Stimulated activated CD8-positive, alpha-beta memory T cell treated with anti-CD3 and anti-CD28 coated beads, Interleukin-12 subunit alpha, Interleukin-12 subunit beta, amount 100 ng/mL, for 24 hours (primary cell): ENCODE data around the gene ACTN2.

Experiments used
- DNase-seq: peaks from one replicate; pipeline ENCODE4 v3.0.0-alpha.2; 2020; ENCODE audit errors: extremely low read depth

Gene ACTN2

GRCh38 chr1:236742421-236743160, 56.3 kb downstream of the ACTN2 start:
- DNase-seq, result no peak

DNA sequence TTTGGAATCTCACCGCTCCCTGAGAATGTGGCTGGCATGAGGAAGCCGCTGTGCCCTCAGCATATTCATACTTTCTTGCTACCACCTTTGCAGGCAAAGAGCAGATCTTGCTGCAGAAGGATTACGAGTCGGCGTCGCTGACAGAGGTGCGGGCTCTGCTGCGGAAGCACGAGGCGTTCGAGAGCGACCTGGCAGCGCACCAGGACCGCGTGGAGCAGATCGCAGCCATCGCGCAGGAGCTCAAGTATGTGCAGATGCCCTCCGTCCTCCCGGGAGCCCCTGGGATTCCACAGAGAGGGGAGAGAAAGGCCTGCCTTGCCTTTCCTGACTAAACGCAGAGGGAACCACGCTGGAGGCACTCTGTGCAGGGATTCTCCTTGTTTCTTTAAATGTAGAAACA, 58.2 kb downstream of the ACTN2 start:
- DNase-seq, result no peak

DNA sequence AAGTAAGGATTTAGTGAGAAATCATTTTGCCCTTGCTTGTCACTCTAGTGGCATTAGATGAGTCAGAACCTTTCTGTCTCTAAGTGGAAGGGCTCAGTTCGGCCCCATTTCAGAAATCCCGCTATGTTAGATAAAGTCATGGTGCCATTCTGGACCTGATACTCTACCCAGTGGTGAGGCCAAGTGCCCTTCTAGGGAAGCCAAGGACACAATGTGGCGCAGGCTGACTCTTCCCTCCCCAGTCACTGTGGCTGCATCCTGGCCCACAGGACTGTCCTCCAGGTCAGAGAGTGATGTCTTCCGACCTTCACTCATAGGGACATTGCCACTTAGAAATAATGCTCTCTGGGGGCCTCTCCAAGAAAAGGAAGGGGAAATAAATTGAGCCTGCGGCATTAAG, 60.5 kb downstream of the ACTN2 start:
- DNase-seq, result no peak

DNA sequence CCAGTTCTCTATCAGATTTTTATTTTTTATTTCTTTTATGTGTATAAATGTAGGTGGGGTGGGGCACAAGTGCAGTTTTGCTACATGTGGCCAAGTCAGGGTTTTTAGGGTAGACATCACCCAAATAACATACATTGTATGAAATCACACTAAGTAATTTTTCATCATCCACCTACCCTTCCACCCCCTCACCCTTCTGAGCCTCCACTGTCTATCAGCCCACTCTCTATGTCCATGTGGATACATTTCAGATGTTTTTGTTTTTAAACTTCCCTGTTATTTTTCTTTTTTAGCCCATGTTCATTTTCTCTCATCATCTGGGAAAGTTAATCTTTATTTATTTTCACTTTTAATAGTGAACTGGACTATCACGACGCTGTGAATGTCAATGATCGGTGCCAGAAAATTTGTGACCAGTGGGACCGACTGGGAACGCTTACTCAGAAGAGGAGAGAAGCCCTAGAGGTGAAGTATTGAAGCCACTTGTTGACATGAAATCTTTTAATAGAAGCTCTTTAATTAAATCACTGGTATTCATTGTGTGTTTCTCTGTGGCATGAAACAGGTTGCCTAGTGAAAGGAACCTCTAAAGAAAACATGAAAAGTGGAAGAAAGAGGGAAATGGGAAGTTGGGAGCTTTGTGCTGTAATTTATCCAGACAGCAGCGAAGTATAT, 61.1 kb downstream of the ACTN2 start:
- DNase-seq, result no peak

GRCh38 chr1:236748268-236748870, 62.1 kb downstream of the ACTN2 start:
- DNase-seq, result no peak

DNA sequence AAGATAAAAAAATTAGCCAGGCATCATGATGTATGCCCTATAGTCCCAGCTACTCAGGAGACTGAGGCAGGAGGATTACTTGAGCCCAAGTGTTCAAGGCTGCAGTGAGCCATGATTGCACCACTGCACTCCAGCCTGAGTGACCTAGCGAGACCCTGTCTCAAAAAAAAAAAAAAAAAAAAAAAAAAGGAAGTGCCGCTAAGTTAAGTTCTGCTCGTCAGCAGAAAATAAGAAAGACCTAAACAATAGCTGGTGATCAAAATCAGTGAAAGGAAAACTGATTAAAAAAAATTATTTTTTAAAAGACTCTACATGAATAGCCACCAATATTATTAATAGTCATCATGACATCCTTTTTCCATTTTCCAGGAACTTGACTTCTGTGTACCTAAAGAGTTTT, 64.6 kb downstream of the ACTN2 start:
- DNase-seq, result no peak

DNA sequence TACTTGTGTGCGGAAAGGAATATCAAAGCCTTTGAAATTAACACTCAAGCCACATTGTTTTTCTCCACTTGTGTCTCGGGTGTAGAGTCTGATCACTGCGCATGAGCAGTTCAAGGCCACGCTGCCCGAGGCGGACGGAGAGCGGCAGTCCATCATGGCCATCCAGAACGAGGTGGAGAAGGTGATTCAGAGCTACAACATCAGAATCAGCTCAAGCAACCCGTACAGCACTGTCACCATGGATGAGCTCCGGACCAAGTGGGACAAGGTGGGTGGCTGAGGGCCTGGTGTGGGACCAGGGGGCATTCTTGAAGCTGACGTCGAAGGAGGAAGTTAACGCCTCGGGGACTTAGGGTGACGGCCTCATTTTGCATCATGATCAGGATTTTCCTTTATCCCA, 65.1 kb downstream of the ACTN2 start:
- no peak for DNase-seq

- DNase-seq, result no peak
Observed at GRCh38 chr1:236751935-236752334, 65.6 kb downstream of the ACTN2 start.

DNA sequence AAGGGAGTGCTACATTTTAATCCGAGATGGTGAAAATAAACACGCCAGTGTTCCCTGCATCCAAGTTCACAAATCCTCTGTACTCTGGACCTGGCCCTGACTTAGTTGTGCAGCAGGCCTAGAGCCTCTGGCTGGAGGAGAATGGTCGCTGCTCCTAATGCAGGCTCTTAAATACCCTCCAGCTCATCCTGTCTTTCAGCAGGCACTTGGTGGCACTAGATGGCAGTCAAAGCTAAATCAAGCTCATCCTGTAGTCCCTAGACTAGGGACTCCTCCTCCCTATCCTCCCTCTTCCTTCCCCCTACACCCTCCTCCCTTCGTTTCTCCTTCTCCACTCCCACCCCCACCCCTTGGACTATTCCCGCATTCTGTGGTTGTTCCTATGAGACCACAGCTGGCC, 67.2 kb downstream of the ACTN2 start:
- no peak for DNase-seq

- DNase-seq, result no peak
Observed at GRCh38 chr1:236753964-236754363, 67.7 kb downstream of the ACTN2 start.

- no peak for DNase-seq
Observed at GRCh38 chr1:236754525-236755210, 68.4 kb downstream of the ACTN2 start.

DNA sequence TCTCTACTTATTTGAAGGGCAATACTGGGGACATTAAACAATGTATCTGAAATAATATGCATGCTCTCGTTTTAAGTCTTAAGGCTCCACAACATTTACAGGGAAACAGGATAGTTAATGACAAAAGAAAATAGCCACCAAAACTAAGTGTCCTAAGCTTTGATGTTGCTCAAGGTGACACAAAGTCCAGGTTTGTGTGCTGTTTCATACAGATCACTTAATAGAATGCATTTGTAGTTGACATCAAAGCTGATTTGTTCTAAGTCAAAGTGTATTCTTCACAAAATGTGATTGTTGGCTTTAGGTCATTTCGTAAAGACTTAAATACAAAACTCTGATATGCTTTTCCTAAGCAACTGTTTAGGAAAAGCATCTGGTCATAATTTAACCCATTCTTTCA, 71.3 kb downstream of the ACTN2 start:
- no peak for DNase-seq

- DNase-seq, result no peak
Observed at GRCh38 chr1:236759252-236759859, 73.1 kb downstream of the ACTN2 start.

GRCh38 chr1:236760480-236760879, 74.2 kb downstream of the ACTN2 start:
- no peak for DNase-seq

DNA sequence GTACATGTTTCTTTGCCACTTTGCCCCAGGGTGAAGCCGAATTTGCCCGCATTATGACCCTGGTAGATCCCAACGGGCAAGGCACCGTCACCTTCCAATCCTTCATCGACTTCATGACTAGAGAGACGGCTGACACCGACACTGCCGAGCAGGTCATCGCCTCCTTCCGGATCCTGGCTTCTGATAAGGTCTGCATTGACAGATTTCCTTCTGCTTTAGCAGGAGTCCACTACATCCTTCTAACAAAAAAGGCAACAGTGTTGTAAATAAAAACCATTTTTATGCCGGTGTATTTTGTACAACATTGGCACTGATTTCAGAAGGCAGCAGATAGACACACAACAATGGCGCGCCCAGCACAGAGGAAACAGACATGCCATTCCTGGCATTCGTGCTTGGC, 74.7 kb downstream of the ACTN2 start:
- DNase-seq, result no peak

DNA sequence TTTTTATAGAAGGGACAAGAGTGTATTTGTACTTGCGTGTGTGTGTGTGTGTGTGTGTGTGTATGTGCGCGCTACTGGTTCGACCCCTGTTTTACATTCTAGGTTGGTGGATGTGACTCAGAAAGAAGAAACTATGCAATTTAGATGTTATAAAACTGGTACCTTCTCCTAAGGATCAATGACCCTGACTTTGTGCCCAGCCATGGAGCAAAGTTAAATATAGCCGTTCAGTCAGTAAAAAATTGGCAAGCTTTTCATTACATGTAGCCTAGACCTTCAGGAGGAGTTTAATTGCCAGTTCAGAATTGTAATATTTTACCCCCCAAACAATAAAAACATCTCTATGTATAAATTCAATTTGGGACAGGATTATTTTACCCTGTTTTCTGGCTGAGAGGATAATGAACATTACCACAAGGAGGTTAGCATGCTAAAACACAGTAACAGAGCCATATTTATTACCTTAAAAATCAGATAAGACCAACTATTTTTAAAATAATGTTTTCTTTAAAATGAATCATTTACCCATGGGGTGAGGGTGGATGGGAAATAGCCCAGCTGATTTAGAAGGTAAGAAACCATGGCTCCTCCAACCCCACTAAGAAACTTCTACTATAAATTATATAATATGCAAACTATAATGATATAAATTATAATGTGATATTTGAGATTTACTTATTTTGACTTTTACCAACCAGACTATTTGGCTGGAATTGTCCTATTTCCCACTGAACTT, 75.3 kb downstream of the ACTN2 start:
- no peak for DNase-seq

DNA sequence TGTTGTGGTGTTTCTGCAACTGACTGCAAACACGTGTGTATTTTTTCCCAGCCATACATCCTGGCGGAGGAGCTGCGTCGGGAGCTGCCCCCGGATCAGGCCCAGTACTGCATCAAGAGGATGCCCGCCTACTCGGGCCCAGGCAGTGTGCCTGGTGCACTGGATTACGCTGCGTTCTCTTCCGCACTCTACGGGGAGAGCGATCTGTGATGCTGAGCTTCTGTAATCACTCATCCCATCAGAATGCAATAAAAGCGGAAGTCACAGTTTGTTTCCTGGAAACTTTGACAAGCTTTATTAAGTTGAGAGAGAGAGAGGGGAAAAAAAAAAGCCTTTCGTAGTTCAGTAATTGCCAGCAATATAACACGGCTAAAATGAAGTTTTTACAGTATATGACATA, 76.1 kb downstream of the ACTN2 start:
- no peak for DNase-seq

DNA sequence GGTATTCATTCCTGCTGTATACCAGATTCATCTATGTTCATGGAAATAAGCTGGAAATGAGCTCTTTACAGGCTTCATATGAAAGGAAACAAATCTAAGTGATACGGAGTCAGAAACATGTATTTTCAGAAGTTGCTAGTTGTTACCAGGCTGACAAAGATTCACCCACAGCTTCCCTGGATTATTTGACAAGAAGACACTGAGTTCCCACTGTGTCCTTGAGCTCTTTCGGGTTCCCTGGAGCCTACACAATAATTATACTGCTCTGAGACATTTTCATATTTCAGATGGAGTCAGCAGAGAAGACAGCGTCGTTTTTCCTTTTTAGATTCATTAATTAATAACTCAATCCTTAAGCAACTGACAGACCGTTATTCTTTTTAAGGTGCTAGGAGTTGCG, 79.5 kb downstream of the ACTN2 start:
- DNase-seq, result no peak

GRCh38 chr1:236766506-236766905, 80.2 kb downstream of the ACTN2 start:
- DNase-seq, result no peak

GRCh38 chr1:236767276-236767675, 81.0 kb downstream of the ACTN2 start:
- DNase-seq, result no peak

GRCh38 chr1:236768601-236769000, 82.3 kb downstream of the ACTN2 start:
- no peak for DNase-seq

DNA sequence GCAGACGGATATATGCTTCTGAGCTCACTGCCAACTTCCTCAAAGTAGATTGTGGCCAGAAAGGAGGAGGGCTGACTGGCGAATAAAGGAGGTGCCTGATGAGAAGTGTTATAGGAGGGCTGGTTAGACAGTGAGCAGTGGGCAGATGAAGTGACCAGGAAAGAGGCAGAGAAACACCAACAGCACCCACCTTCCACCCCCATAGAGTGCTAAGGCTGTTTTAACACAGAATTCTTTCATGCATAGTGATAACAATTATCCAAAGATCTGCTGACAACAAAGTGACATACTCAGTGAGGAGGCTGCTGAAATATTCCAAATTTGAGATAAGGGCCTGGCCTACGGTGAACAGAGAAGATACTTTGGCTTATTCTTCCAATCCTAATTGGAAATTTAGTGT, 87.6 kb downstream of the ACTN2 start:
- DNase-seq, result no peak
